Subcutaneous adipose tissue (tissue), 4 donors: ENCODE results near the gene REL. TPM values are rescaled to one million over a fixed set of nuclear protein-coding genes. Genes with fewer than 3 reads are reported as not detected.

ENCODE experiments used
- CTCF ChIP-seq: fragments of 450-650 bp; IDR thresholded peaks from one replicate; pipeline ENCODE4 v1.5.1; 2016; ENCODE audit warnings: low read depth, mild to moderate bottlenecking, control low read depth, antibody characterized with exemption, moderate library complexity
- total RNA-seq, 4 donors: library from RNA; depleted of rRNA; stranded (reverse); fragments of >200 nt; gene quantifications; one replicate each; pipeline ENCODE4 v1.1.0, GENCODE V29; 2016

REL gene
- total RNA-seq, 4 donors from 2014 or later: 16.8 to 43.2 (median 23.9) TPM

GRCh38 chr2:60867848-60868247 lies 13.5 kb upstream of the REL start:
- no peak for TF ChIP-seq CTCF

DNA sequence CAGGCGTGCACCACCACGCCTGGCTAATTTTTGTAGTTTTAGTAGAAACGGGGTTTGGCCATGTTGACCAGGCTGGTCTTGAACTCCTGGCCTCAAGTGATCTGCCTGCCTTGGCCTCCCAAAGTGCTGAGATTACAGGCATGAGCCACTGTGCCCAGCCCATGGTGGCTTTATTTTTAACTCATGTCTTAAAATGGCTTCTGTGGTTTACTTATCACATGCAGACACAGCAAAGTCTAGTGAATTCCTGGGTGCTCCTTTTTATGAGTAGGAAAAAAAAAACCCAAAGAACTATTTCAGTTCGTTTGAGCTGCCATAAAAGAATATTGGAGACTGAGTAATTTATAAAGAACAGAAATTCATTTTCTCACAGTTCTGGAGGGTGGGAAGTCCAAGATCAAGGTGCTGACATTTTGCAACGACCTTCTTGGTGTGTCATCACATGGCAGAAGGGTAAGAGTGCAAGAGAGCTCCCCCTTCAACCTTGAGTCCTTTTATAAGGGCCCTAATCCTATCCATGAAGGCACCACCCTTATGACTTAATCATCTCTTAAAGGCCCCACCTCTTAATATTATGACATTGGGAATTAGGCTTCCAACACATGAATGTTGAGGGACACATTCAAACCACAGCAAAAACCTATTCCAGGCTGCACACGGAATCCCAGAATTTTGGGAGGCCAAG lies 12.6 kb upstream of the REL start:
- no peak for TF ChIP-seq CTCF

- TF ChIP-seq CTCF: no peak
These were observed 8.9 kb upstream of the REL start for GRCh38 chr2:60872510-60872928.

- TF ChIP-seq CTCF: no peak
These were observed 8.0 kb upstream of the REL start for GRCh38 chr2:60873381-60873780.

- no peak for TF ChIP-seq CTCF
These were observed 5.9 kb upstream of the REL start for GRCh38 chr2:60875520-60875919.

GRCh38 chr2:60880643-60881046 lies 729 bp upstream of the REL start:
- TF ChIP-seq CTCF: no peak

GRCh38 chr2:60882971-60883753 lies 1.8 kb downstream of the REL start:
- no peak for TF ChIP-seq CTCF
